WTC11 (cell line): ENCODE data around the gene SPOP. TPM values are rescaled to one million over a fixed set of nuclear protein-coding genes. Genes with fewer than 3 reads are reported as not detected.

Source experiments
- ATAC-seq: fragments of 200-7000 bp; cut with Tn5 transposase; 2 replicates; pipeline ENCODE4 v1.10.0; 2021; ENCODE audit warnings: mild to moderate bottlenecking, moderate library complexity
- CTCF ChIA-PET: fragments of 300-600 bp; sonication (Branson Sonifier 250); formaldehyde crosslinking; loops from one replicate; lab custom pipeline; 2021; ENCODE audit warnings: antibody characterized with exemption; lab: Charles Lee
- POLR2A ChIA-PET: fragments of 350-600 bp; sonication (Branson Sonifier 250); formaldehyde crosslinking; loops from one replicate; lab custom pipeline; 2021; ENCODE audit warnings: antibody characterized with exemption; lab: Charles Lee
- DNase-seq: peaks from one replicate; pipeline ENCODE4 v3.0.0; 2021; ENCODE audit warnings: low spot score
- H3K27ac Mint-ChIP-seq: 2 replicates; pipeline ENCODE4 v1.8.0; 2021; ENCODE audit warnings: mixed read lengths
- H3K27me3 Mint-ChIP-seq: 2 replicates; pipeline ENCODE4 v1.8.0; 2021; ENCODE audit warnings: low read depth, mild to moderate bottlenecking, moderate library complexity, mixed read lengths
- H3K36me3 Mint-ChIP-seq: 2 replicates; pipeline ENCODE4 v1.8.0; 2021; ENCODE audit warnings: mixed read lengths
- H3K4me1 Mint-ChIP-seq: 2 replicates; pipeline ENCODE4 v1.8.0; 2022; ENCODE audit warnings: mixed read lengths
- H3K4me3 Mint-ChIP-seq: 2 replicates; pipeline ENCODE4 v1.8.0; 2021; ENCODE audit warnings: mild to moderate bottlenecking, moderate library complexity, mixed read lengths
- H3K9me3 Mint-ChIP-seq: 2 replicates; pipeline ENCODE4 v1.8.0; 2021; ENCODE audit warnings: mixed read lengths
- CBFB ChIP-seq: sonication (generic); formaldehyde crosslinking; IDR thresholded peaks from 2 replicates; pipeline ENCODE4 v1.8.1; 2022; ENCODE audit warnings: mild to moderate bottlenecking, low read depth, missing genetic modification reagents
- CREB1 ChIP-seq: sonication (generic); formaldehyde crosslinking; IDR thresholded peaks from 2 replicates; pipeline ENCODE4 v1.8.0; 2023; ENCODE audit warnings: mild to moderate bottlenecking, missing genetic modification reagents
- CREM ChIP-seq: sonication (generic); formaldehyde crosslinking; IDR thresholded peaks from 2 replicates; pipeline ENCODE4 v1.8.1; 2022; ENCODE audit warnings: mild to moderate bottlenecking, missing genetic modification reagents, moderate library complexity
- CTCF ChIP-seq: fragments of 200-600 bp; IDR thresholded peaks from 2 replicates; pipeline ENCODE4 v1.8.0; 2022; ENCODE audit warnings: antibody characterized with exemption
- E2F4 ChIP-seq: sonication (generic); formaldehyde crosslinking; IDR thresholded peaks from 2 replicates; pipeline ENCODE4 v1.8.1; 2022; ENCODE audit warnings: low read depth, mild to moderate bottlenecking, moderate library complexity, missing genetic modification reagents, borderline replicate concordance
- E2F5 ChIP-seq: sonication (generic); formaldehyde crosslinking; IDR thresholded peaks from 2 replicates; pipeline ENCODE4 v1.8.1; 2022; ENCODE audit warnings: mild to moderate bottlenecking, moderate library complexity, missing genetic modification reagents
- GABPB1 ChIP-seq: sonication (generic); formaldehyde crosslinking; IDR thresholded peaks from 2 replicates; pipeline ENCODE4 v1.8.1; 2023; ENCODE audit warnings: mild to moderate bottlenecking, missing genetic modification reagents
- KAT7 ChIP-seq: sonication (generic); formaldehyde crosslinking; IDR thresholded peaks from 2 replicates; pipeline ENCODE4 v1.8.1; 2023; ENCODE audit warnings: missing genetic modification reagents, mild to moderate bottlenecking, borderline replicate concordance
- OVOL2 ChIP-seq: fragments of 250-450 bp; sonication (Bioruptor Pico); IDR thresholded peaks from 2 replicates; pipeline ENCODE4 v1.9.0; 2021; ENCODE audit warnings: mild to moderate bottlenecking, borderline replicate concordance
- SMAD4 ChIP-seq: sonication (generic); formaldehyde crosslinking; IDR thresholded peaks from 2 replicates; pipeline ENCODE4 v1.8.0; 2022; ENCODE audit warnings: mild to moderate bottlenecking, missing genetic modification reagents
- USF2 ChIP-seq: sonication (generic); formaldehyde crosslinking; IDR thresholded peaks from 2 replicates; pipeline ENCODE4 v1.8.1; 2023; ENCODE audit warnings: mild to moderate bottlenecking, missing genetic modification reagents, moderate library complexity
- ZBTB21 ChIP-seq: sonication (generic); formaldehyde crosslinking; IDR thresholded peaks from 2 replicates; pipeline ENCODE4 v1.8.1; 2023; ENCODE audit warnings: mild to moderate bottlenecking, missing genetic modification reagents, borderline replicate concordance
- ZNF219 ChIP-seq: sonication (generic); formaldehyde crosslinking; IDR thresholded peaks from 2 replicates; pipeline ENCODE4 v1.8.0; 2023; ENCODE audit warnings: missing genetic modification reagents, mild to moderate bottlenecking, borderline replicate concordance
- ZNF263 ChIP-seq: sonication (generic); formaldehyde crosslinking; IDR thresholded peaks from 2 replicates; pipeline ENCODE4 v1.8.1; 2022; ENCODE audit warnings: low read depth, mild to moderate bottlenecking, moderate library complexity, missing genetic modification reagents
- total RNA-seq: library from RNA; stranded (reverse); gene quantifications from 3 replicates; pipeline ENCODE4 v1.2.3, GENCODE V29; 2021
- TF ChIP-seq, protein P1 (sequence below): fragments of 250-450 bp; sonication (Bioruptor Pico); IDR thresholded peaks from 2 replicates; pipeline ENCODE4 v1.8.0; 2021; ENCODE audit warnings: mild to moderate bottlenecking
- TF ChIP-seq, protein P2 (sequence below): sonication (generic); formaldehyde crosslinking; IDR thresholded peaks from 2 replicates; pipeline ENCODE4 v1.8.1; 2022; ENCODE audit warnings: low read depth, missing genetic modification reagents, borderline replicate concordance
- TF ChIP-seq, protein P3 (sequence below): sonication (generic); formaldehyde crosslinking; IDR thresholded peaks from 2 replicates; pipeline ENCODE4 v1.8.0; 2022; ENCODE audit warnings: mild to moderate bottlenecking, missing genetic modification reagents
- TF ChIP-seq, protein P4 (sequence below): fragments of 250-450 bp; sonication (Bioruptor Pico); IDR thresholded peaks from 2 replicates; pipeline ENCODE4 v1.9.0; 2021; ENCODE audit warnings: mild to moderate bottlenecking

Gene SPOP
- total RNA-seq, 1 experiment from 2014 or later, result 19.2 TPM

DNA sequence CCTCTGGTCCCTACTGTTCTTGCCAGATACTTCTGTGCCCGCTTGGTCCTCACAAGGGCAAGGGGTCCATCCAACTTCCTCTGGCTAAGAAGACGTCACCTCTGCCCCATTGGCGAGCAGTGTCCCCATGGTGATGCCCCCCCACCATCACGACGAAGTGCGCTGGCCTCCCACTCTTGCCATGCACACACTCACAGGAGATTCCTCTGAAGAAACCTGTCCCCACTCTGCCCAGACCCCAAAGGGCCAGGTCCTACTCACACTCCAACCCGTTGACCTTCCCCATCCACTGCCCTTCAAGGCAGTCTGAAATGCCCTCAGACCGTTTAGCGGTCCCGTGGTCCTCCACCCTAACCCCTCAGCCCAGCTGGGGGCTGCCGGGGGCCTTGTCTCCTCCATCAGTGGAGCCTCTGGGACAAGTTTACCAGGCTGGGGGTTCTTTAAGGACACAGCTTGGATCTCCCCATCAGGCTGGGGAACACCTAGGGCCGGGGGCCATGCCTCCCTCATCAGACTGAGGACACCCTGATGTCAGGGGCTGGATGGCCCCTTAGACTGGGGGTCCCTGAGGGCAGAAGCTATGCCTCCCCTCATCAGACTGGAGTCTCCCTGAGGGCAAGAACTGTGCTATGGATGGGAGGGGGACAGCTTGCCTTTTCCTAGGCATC lies 95.7 kb downstream of the SPOP start:
- POLR2A ChIA-PET, result no interaction called here
- TF ChIP-seq KAT7 (CRISPR knock-in tag) (no peak), USF2 (no peak), OVOL2 (CRISPR knock-in tag) (no peak), CREB1 (CRISPR knock-in tag) (no peak), SMAD4 (CRISPR knock-in tag) (no peak), E2F4 (CRISPR knock-in tag) (no peak), GABPB1 (CRISPR knock-in tag) (no peak), ZNF263 (no peak), ZBTB21 (CRISPR knock-in tag) (no peak), CBFB (CRISPR knock-in tag) (no peak), CREM (CRISPR knock-in tag) (no peak), ZNF219 (CRISPR knock-in tag) (no peak), E2F5 (no peak), CTCF (no peak)
- TF ChIP-seq, protein P1, sequence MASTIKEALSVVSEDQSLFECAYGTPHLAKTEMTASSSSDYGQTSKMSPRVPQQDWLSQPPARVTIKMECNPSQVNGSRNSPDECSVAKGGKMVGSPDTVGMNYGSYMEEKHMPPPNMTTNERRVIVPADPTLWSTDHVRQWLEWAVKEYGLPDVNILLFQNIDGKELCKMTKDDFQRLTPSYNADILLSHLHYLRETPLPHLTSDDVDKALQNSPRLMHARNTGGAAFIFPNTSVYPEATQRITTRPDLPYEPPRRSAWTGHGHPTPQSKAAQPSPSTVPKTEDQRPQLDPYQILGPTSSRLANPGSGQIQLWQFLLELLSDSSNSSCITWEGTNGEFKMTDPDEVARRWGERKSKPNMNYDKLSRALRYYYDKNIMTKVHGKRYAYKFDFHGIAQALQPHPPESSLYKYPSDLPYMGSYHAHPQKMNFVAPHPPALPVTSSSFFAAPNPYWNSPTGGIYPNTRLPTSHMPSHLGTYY (CRISPR knock-in tag), result no peak
- TF ChIP-seq, protein P2, sequence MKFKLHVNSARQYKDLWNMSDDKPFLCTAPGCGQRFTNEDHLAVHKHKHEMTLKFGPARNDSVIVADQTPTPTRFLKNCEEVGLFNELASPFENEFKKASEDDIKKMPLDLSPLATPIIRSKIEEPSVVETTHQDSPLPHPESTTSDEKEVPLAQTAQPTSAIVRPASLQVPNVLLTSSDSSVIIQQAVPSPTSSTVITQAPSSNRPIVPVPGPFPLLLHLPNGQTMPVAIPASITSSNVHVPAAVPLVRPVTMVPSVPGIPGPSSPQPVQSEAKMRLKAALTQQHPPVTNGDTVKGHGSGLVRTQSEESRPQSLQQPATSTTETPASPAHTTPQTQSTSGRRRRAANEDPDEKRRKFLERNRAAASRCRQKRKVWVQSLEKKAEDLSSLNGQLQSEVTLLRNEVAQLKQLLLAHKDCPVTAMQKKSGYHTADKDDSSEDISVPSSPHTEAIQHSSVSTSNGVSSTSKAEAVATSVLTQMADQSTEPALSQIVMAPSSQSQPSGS (CRISPR knock-in tag), result no peak
- TF ChIP-seq, protein P3, sequence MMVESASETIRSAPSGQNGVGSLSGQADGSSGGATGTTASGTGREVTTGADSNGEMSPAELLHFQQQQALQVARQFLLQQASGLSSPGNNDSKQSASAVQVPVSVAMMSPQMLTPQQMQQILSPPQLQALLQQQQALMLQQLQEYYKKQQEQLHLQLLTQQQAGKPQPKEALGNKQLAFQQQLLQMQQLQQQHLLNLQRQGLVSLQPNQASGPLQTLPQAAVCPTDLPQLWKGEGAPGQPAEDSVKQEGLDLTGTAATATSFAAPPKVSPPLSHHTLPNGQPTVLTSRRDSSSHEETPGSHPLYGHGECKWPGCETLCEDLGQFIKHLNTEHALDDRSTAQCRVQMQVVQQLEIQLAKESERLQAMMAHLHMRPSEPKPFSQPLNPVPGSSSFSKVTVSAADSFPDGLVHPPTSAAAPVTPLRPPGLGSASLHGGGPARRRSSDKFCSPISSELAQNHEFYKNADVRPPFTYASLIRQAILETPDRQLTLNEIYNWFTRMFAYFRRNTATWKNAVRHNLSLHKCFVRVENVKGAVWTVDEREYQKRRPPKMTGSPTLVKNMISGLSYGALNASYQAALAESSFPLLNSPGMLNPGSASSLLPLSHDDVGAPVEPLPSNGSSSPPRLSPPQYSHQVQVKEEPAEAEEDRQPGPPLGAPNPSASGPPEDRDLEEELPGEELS (CRISPR knock-in tag), result no peak
- TF ChIP-seq, protein P4, sequence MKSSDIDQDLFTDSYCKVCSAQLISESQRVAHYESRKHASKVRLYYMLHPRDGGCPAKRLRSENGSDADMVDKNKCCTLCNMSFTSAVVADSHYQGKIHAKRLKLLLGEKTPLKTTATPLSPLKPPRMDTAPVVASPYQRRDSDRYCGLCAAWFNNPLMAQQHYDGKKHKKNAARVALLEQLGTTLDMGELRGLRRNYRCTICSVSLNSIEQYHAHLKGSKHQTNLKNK (CRISPR knock-in tag), result no peak
- Mint-ChIP-seq H3K4me3 (no peak overlapping the region), H3K9me3 (no peaks in the 10 kb centered on the region), H3K27me3 (peaks cover 18% of the 10 kb centered on the region), H3K4me1 (peaks cover 4% of the 10 kb centered on the region), H3K36me3 (no peaks in the 10 kb centered on the region), H3K27ac (no peak overlapping the region)
- ATAC-seq (no peak), DNase-seq (no peak)
- CTCF ChIA-PET, result interaction anchor here (0.7 to 0.8 kb wide), 2 partner anchors 24 to 270 kb away, joined by 3 to 4 read pairs; no protein-coding TSS in a partner anchor
